HL-60/S4 (cell line): ENCODE measurements around the gene PROB1.

Source experiments
- in situ Hi-C: fragments of 300-500 bp; cut with MboI; formaldehyde crosslinking; loops from 2 replicates; pipeline ENCODE4 v1.14.3; 2022; ENCODE audit warnings: low sequenced_read_pairs

Gene PROB1

GRCh38 chr5:139341689-139342422 is 53.0 kb downstream of the PROB1 start, which contains the start of gene PAIP2:
TSS of gene PAIP2 (plus strand) at chr5:139341854. CDS start at chr5:139363785, 21,931 bp downstream.
- in situ Hi-C loops: no loop called here

- in situ Hi-C loops: no loop called here
Observed at GRCh38 chr5:139341187-139341688, 53.7 kb downstream of the PROB1 start.
